Measurements from ENCODE around the gene MYO18B. TPM values are rescaled to one million over a fixed set of nuclear protein-coding genes. Genes with fewer than 3 reads are reported as not detected.

The MYO18B gene
- total and polyA plus RNA-seq, 2 donors (not counting 3 experiments of a cell fraction or from before 2014, with no cell fraction given), result 0.01 TPM; not detected in 1

DNA sequence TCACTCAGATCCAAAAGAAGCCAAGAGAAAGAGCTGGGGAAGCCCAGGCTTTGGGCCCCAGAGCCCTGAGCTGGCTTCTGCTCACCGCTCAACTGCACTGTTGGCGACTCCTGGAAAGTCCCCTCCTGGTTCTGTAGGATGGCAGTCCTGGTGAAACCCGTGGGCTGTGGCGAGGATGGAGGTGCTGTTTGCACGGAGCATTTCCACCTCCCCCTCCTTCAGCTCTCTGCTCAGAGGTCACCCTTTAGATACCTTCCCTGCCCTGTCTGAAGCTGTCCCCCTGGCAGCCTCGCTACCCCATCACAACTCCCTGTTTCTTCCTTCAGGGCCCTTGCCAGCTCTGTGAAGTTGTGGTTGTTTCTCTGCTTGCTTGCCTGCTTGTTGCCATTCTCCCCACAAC is 97.8 kb downstream of the MYO18B start:
- Histone ChIP-seq H4K20me1 (replicated peaks; ENCODE audit: control insufficient read depth, extremely low read depth, insufficient read depth, low read length) (no peaks in the 10 kb centered on the region), H3K27me3 (ENCODE audit: control insufficient read depth in 2 of 2, insufficient read depth in 2 of 2, low read length in 2 of 2) (no peaks in the 10 kb centered on the region), H2AFZ (ENCODE audit: low read depth, low read length) (no peak overlapping the region), H3K36me3 (ENCODE audit: control insufficient read depth in 2 of 2, extremely low read depth in 1 of 2, insufficient read depth in 2 of 2, low read length in 2 of 2) (no peaks in the 10 kb centered on the region), H3K4me2 (ENCODE audit: insufficient read depth, low read length) (no peak overlapping the region), H3K4me1 (ENCODE audit: control insufficient read depth, extremely low read depth, insufficient read depth, low read length) (no peaks in the 10 kb centered on the region), H3K9me3 (replicated peaks; ENCODE audit: control insufficient read depth, insufficient read depth, low read length) (no peaks in the 10 kb centered on the region), H3K79me2 (ENCODE audit: control insufficient read depth, insufficient read depth, low read length) (no peaks in the 10 kb centered on the region), H3K27ac (ENCODE audit: insufficient read depth, low read depth, low read length) (no peak overlapping the region), H3K9me1 (replicated peaks; ENCODE audit: control insufficient read depth, extremely low read depth, insufficient read depth, low read length) (no peaks in the 10 kb centered on the region), H3K4me3 (replicated peaks in 1 of 3; ENCODE audit: insufficient read depth in 1 of 3, low read depth in 1 of 3, low read length in 3 of 3) (no peak overlapping the region), H3K9ac (replicated peaks; ENCODE audit: extremely low read depth, insufficient read depth, low read length) (no peak overlapping the region)
- POLR2A ChIA-PET, result no interaction called here
- CTCF ChIA-PET, result no interaction called here
- TF ChIP-seq, protein P1, sequence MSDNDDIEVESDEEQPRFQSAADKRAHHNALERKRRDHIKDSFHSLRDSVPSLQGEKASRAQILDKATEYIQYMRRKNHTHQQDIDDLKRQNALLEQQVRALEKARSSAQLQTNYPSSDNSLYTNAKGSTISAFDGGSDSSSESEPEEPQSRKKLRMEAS (IDR thresholded peaks at IDR 0.05; ENCODE audit: insufficient read depth, insufficient read length), result no peak
- no peak for TF ChIP-seq JUN (IDR thresholded peaks at IDR 0.05; ENCODE audit: borderline replicate concordance, insufficient read depth, insufficient read length, low read depth)
- no peak for TF ChIP-seq MYC (IDR thresholded peaks at IDR 0.05; ENCODE audit: low read depth, low read length)
- no peak for TF ChIP-seq EZH2 (IDR thresholded peaks at IDR 0.05; ENCODE audit: borderline replicate concordance, low read depth, low read length, severe bottlenecking)
- TF ChIP-seq CTCF (IDR thresholded peaks at IDR 0.05; ENCODE audit: extremely low read depth in 1 of 2, insufficient read depth in 1 of 2, low read depth in 1 of 2, low read length in 2 of 2), result no peak
- dilution Hi-C loops (cut with MboI; ENCODE audit: extremely low pct_ligation_motif_present, low sequenced_read_pairs), result no loop called here
- DNase-seq (ENCODE audit: low read depth, low spot score), result no peak
- no peak for FAIRE-seq
- BruUV-seq (replicated peaks), result no TSS peak
- intact Hi-C loops (cut with micrococcal nuclease), result no loop called here

DNA sequence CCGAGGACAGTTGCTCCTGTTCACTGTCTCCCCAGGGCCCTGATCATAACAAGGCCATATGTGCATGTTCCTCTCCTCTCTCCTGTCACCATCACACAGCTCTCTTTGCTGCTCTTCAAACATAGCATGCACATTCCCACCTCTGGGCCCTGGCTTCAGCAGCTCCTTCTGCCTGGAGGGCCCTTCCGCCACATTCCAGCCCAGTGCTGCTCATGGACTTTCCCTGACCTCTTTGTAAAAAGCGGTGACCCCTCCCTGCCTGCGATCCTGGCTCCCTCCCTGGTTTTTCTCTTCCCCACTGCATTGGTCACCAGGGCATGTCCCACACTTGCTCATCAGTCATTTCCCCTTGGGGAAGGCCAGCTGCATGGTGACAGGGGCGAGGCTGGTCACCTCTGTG is 98.2 kb downstream of the MYO18B start:
- Histone ChIP-seq H3K36me3 (ENCODE audit: control insufficient read depth in 2 of 2, extremely low read depth in 1 of 2, insufficient read depth in 2 of 2, low read length in 2 of 2) (no peaks in the 10 kb centered on the region), H3K9ac (replicated peaks; ENCODE audit: extremely low read depth, insufficient read depth, low read length) (no peak overlapping the region), H3K4me1 (ENCODE audit: control insufficient read depth, extremely low read depth, insufficient read depth, low read length) (no peaks in the 10 kb centered on the region), H3K9me3 (replicated peaks; ENCODE audit: control insufficient read depth, insufficient read depth, low read length) (no peaks in the 10 kb centered on the region), H3K79me2 (ENCODE audit: control insufficient read depth, insufficient read depth, low read length) (no peaks in the 10 kb centered on the region), H4K20me1 (replicated peaks; ENCODE audit: control insufficient read depth, extremely low read depth, insufficient read depth, low read length) (no peaks in the 10 kb centered on the region), H2AFZ (ENCODE audit: low read depth, low read length) (no peak overlapping the region), H3K4me3 (replicated peaks in 1 of 3; ENCODE audit: insufficient read depth in 1 of 3, low read depth in 1 of 3, low read length in 3 of 3) (no peak overlapping the region), H3K4me2 (ENCODE audit: insufficient read depth, low read length) (no peak overlapping the region), H3K27me3 (ENCODE audit: control insufficient read depth in 2 of 2, insufficient read depth in 2 of 2, low read length in 2 of 2) (no peaks in the 10 kb centered on the region), H3K9me1 (replicated peaks; ENCODE audit: control insufficient read depth, extremely low read depth, insufficient read depth, low read length) (no peaks in the 10 kb centered on the region), H3K27ac (ENCODE audit: insufficient read depth, low read depth, low read length) (no peak overlapping the region)
- POLR2A ChIA-PET, result no interaction called here
- intact Hi-C loops (cut with micrococcal nuclease) (no loop called here), dilution Hi-C loops (cut with MboI; ENCODE audit: extremely low pct_ligation_motif_present, low sequenced_read_pairs) (no loop called here)
- DNase-seq (ENCODE audit: low read depth, low spot score) (no peak), FAIRE-seq (no peak)
- no peak for TF ChIP-seq EZH2 (IDR thresholded peaks at IDR 0.05; ENCODE audit: borderline replicate concordance, low read depth, low read length, severe bottlenecking)
- TF ChIP-seq GATA2 (IDR thresholded peaks at IDR 0.05; ENCODE audit: insufficient read depth, insufficient read length, low read depth, low read length), result no peak
- TF ChIP-seq JUN (IDR thresholded peaks at IDR 0.05; ENCODE audit: borderline replicate concordance, insufficient read depth, insufficient read length, low read depth), result no peak
- no peak for TF ChIP-seq FOS (IDR thresholded peaks at IDR 0.05; ENCODE audit: borderline replicate concordance, insufficient read depth, low read length)
- TF ChIP-seq CTCF (IDR thresholded peaks at IDR 0.05; ENCODE audit: extremely low read depth in 1 of 2, insufficient read depth in 1 of 2, low read depth in 1 of 2, low read length in 2 of 2), result no peak
- no peak for TF ChIP-seq POLR2AphosphoS5 (IDR thresholded peaks at IDR 0.05; ENCODE audit: insufficient read depth, low read depth, low read length)
- TF ChIP-seq, protein P1 (IDR thresholded peaks at IDR 0.05; ENCODE audit: insufficient read depth, insufficient read length), result no peak
- no peak for TF ChIP-seq POLR2A (IDR thresholded peaks at IDR 0.05; ENCODE audit: low read depth, low read length)
- no peak for TF ChIP-seq MYC (IDR thresholded peaks at IDR 0.05; ENCODE audit: low read depth, low read length)
- no TSS peak for BruUV-seq (replicated peaks)
- CTCF ChIA-PET, result no interaction called here

Data from endothelial cell of umbilical vein (primary cell).